Gastrocnemius medialis (tissue), 4 donors: Measurements from ENCODE around the gene ADAMTSL1.

ENCODE experiments used
- CTCF ChIP-seq, 5 experiments: fragments of 450-650 bp in 3 of 5; fragments of 200-600 bp in 2 of 5; sonication (generic) in 2 of 5; IDR thresholded peaks in 4 of 5; conservative IDR thresholded peaks in 1 of 5; 1 replicate in 4 of 5; 2 replicates in 1 of 5; pipeline ENCODE4 v1.5.1; 2016 to 2019; ENCODE audit warnings: antibody characterized with exemption in 5 of 5, mild to moderate bottlenecking in 3 of 5, moderate library complexity in 3 of 5
- POLR2A ChIP-seq, 2 donors: fragments of 450-650 bp; IDR thresholded peaks; one replicate each; pipeline ENCODE4 v1.6.1; 2017; ENCODE audit warnings: antibody characterized with exemption in 2 of 2, mild to moderate bottlenecking in 2 of 2, moderate library complexity in 2 of 2

- TF ChIP-seq CTCF (IDR thresholded peaks at IDR 0.05 in 4 of 5, conservative IDR thresholded peaks at IDR 0.05 in 1 of 5) (no peak), POLR2A (IDR thresholded peaks at IDR 0.05) (no peak)
These were observed 337.2 kb downstream of the ADAMTSL1 start for GRCh38 chr9:18811171-18811570.
